A549 (cell line): ENCODE measurements around the gene IFIT2. TPM values are rescaled to one million over a fixed set of nuclear protein-coding genes. Genes with fewer than 3 reads are reported as not detected.

Source experiments
- ATAC-seq, 2 experiments: fragments of 200-7000 bp in 1 of 2; fragments of >200 bp in 1 of 2; cut with Nextera tagmentation in 1 of 2; cut with Tn5 transposase in 1 of 2; 3 replicates each; pipeline versions ENCODE4 v1.8.0 to v1.9.1; 2018 to 2020; ENCODE audit warnings: mild to moderate bottlenecking in 1 of 2, moderate library complexity in 1 of 2
- CTCF ChIA-PET: fragments of 300-600 bp; sonication (Branson Sonifier 250); formaldehyde crosslinking; extraction: SDS; loops from one replicate; lab custom pipeline; 2021; ENCODE audit warnings: antibody characterized with exemption, inconsistent platforms; lab: Yijun Ruan, JAX
- POLR2A ChIA-PET: fragments of 350-600 bp; formaldehyde crosslinking; extraction: SDS; loops from one replicate; lab custom pipeline; 2021; ENCODE audit warnings: antibody characterized with exemption, inconsistent platforms; lab: Yijun Ruan, JAX
- DNase-seq, 2 experiments: peaks; one replicate each; pipeline versions ENCODE4 v3.0.0 to v3.0.0-alpha.2; 2011 to 2016; ENCODE audit warnings: low read depth in 1 of 2, low spot score in 1 of 2
- FAIRE-seq: peaks from 2 replicates; lab custom pipeline; 2011; peaks lifted over from hg19 to GRCh38; lab: Jason Lieb, UNC
- H3K27ac ChIP-seq, 2 experiments: fragments of >200 bp; sonication (Bioruptor Twin); formaldehyde crosslinking; 3 replicates each; pipeline ENCODE4 v1.5.1; 2016 to 2017
- H3K4me1 ChIP-seq: fragments of >200 bp; sonication (Bioruptor Twin); formaldehyde crosslinking; 3 replicates; pipeline ENCODE4 v1.6.1; 2016
- H3K4me2 ChIP-seq: fragments of >200 bp; sonication (Bioruptor Twin); formaldehyde crosslinking; 3 replicates; pipeline ENCODE4 v1.6.1; 2016
- H3K4me3 ChIP-seq: fragments of >200 bp; sonication (Bioruptor Twin); formaldehyde crosslinking; 3 replicates; pipeline ENCODE4 v1.5.1; 2016
- H3K9me3 ChIP-seq: fragments of >200 bp; sonication (Bioruptor Twin); formaldehyde crosslinking; 3 replicates; pipeline ENCODE4 v1.6.1; 2016
- BHLHE40 ChIP-seq: IDR thresholded peaks from 2 replicates; pipeline ENCODE4 v1.6.1; 2012; ENCODE audit warnings: low read depth, low read length, inconsistent platforms
- CBX8 ChIP-seq: fragments of 200-600 bp; sonication (generic); IDR thresholded peaks from 2 replicates; pipeline ENCODE4 v1.6.1; 2016
- CTCF ChIP-seq: fragments of >200 bp; sonication (Bioruptor Twin); formaldehyde crosslinking; IDR thresholded peaks from 3 replicates; pipeline ENCODE4 v1.5.1; 2016
- E2F6 ChIP-seq: IDR thresholded peaks from 2 replicates; pipeline ENCODE4 v1.6.1; 2012; ENCODE audit warnings: low read depth, borderline replicate concordance
- EHMT2 ChIP-seq: fragments of 200-600 bp; sonication (generic); IDR thresholded peaks from 2 replicates; pipeline ENCODE4 v1.6.1; 2016; ENCODE audit warnings: antibody characterized with exemption, low read depth, mild to moderate bottlenecking, moderate library complexity
- ELK1 ChIP-seq: fragments of 150-350 bp; IDR thresholded peaks from 2 replicates; pipeline ENCODE4 v1.6.1; 2014; ENCODE audit warnings: low read depth, mild to moderate bottlenecking, low read length
- ESRRA ChIP-seq: fragments of 150-350 bp; IDR thresholded peaks from 2 replicates; pipeline ENCODE4 v1.6.1; 2014; ENCODE audit warnings: mild to moderate bottlenecking, low read length, borderline replicate concordance
- GATA3 ChIP-seq: IDR thresholded peaks from 2 replicates; pipeline ENCODE4 v1.6.1; 2012; ENCODE audit warnings: borderline replicate concordance
- HDAC2 ChIP-seq: fragments of 200-600 bp; sonication (generic); IDR thresholded peaks from 2 replicates; pipeline ENCODE4 v1.6.1; 2016
- HEYL ChIP-seq: fragments of 250-450 bp; sonication (Bioruptor Pico); IDR thresholded peaks from 2 replicates; pipeline ENCODE4 v1.8.0; 2021; ENCODE audit warnings: mild to moderate bottlenecking, moderate library complexity
- JUN ChIP-seq, 2 experiments: fragments of >200 bp; sonication (Bioruptor Twin); formaldehyde crosslinking; IDR thresholded peaks; 2 replicates in 1 of 2; 3 replicates in 1 of 2; pipeline ENCODE4 v1.6.1; 2016 to 2017
- MAFK ChIP-seq: fragments of 450-650 bp; IDR thresholded peaks from 2 replicates; pipeline ENCODE4 v1.6.1; 2014; ENCODE audit not compliant: partially characterized antibody
- MAZ ChIP-seq: fragments of 150-350 bp; IDR thresholded peaks from 2 replicates; pipeline ENCODE4 v1.6.1; 2014; ENCODE audit warnings: antibody characterized with exemption, low read depth, low read length, borderline replicate concordance
- MYC ChIP-seq: IDR thresholded peaks from 2 replicates; pipeline ENCODE4 v1.6.1; 2012; ENCODE audit warnings: mild to moderate bottlenecking, inconsistent platforms, low read length, improper control_type of control experiment, borderline replicate concordance
- NPAS2 ChIP-seq: fragments of 250-450 bp; sonication (Bioruptor Pico); IDR thresholded peaks from 2 replicates; pipeline ENCODE4 v1.8.0; 2022; ENCODE audit warnings: mild to moderate bottlenecking, moderate library complexity, borderline replicate concordance
- POLR2A ChIP-seq: IDR thresholded peaks from 2 replicates; pipeline ENCODE4 v1.6.1; 2012; ENCODE audit warnings: mild to moderate bottlenecking, low read length
- POLR2AphosphoS2 ChIP-seq: conservative IDR thresholded peaks from 2 replicates; pipeline ENCODE4 v1.6.1; 2012; ENCODE audit warnings: low read length, improper control_type of control experiment, inconsistent platforms
- RAD21 ChIP-seq, 2 experiments: fragments of >200 bp in 1 of 2; sonication (Bioruptor Twin) in 1 of 2; formaldehyde crosslinking in 1 of 2; IDR thresholded peaks in 1 of 2; conservative IDR thresholded peaks in 1 of 2; 2 replicates in 1 of 2; 3 replicates in 1 of 2; pipeline ENCODE4 v1.6.1; 2012 to 2018; ENCODE audit warnings: inconsistent platforms in 1 of 2
- RARB ChIP-seq: fragments of 250-450 bp; sonication (Bioruptor Pico); IDR thresholded peaks from 2 replicates; pipeline ENCODE4 v1.8.0; 2021; ENCODE audit warnings: mild to moderate bottlenecking, moderate library complexity
- SMC3 ChIP-seq: fragments of >200 bp; sonication (Bioruptor Twin); formaldehyde crosslinking; IDR thresholded peaks from 3 replicates; pipeline ENCODE4 v1.6.1; 2018; ENCODE audit warnings: inconsistent platforms
- USF2 ChIP-seq: fragments of 450-650 bp; IDR thresholded peaks from 2 replicates; pipeline ENCODE4 v1.6.1; 2014; ENCODE audit warnings: antibody characterized with exemption
- ZC3H11A ChIP-seq: fragments of 450-650 bp; IDR thresholded peaks from 2 replicates; pipeline ENCODE4 v1.6.1; 2014; ENCODE audit warnings: antibody characterized with exemption, mild to moderate bottlenecking
- WGBS: methylation state at CpG from one replicate; pipeline ENCODE4 v1.1.6; 2017; ENCODE audit errors: missing lambda C conversion rate; 5-methylcytosine and 5-hydroxymethylcytosine counted together
- polyA plus RNA-seq, 4 experiments: library from polyadenylated mRNA; depleted of rRNA in 3 of 4; stranded (reverse); fragments of >200 nt; fragmentation: RNase III in 1 of 4; extraction: RNeasy Plus Mini Kit Qiagen cat#74134 plus additional on column Dnase treatment in 1 of 4; gene quantifications; 2 replicates in 3 of 4; 3 replicates in 1 of 4; pipeline ENCODE4 v1.2.3, GENCODE V29; 2011 to 2017

The IFIT2 gene
- polyA plus RNA-seq, 2 of the 4 experiments (the other 2 are of a cell fraction) = 0.75 to 1.1 TPM

GRCh38 chr10:89302625-89303024 is 779 bp downstream of the IFIT2 start:
- 33% methylated on average over 3 of the region's 3 CpGs for WGBS
- TF ChIP-seq RARB (no peak), MYC (no peak), JUN (IDR thresholded peaks at IDR 0.05) (no peak), E2F6 (no peak), ESRRA (no peak), CBX8 (no peak), NPAS2 (no peak), MAFK (no peak), ELK1 (no peak), CTCF (no peak), USF2 (no peak), SMC3 (no peak)
- peak in 1 of 2 experiments; percentile 39; a peak in 3 of 6 replicates for ATAC-seq
- ChIA-PET CTCF (interaction anchor here (0.6 to 1.5 kb wide), 3 partner anchors 26 to 1587 kb away, joined by 3 read pairs; no protein-coding TSS in a partner anchor), POLR2A (interaction anchor here (0.9 to 1.9 kb wide), 3 partner anchors 24 to 27 kb away, joined by 3 to 12 read pairs (median 9); partner anchors contain the start of gene IFIT3)
- peaks cover 3% of the 10 kb centered on the region; the same call in 1 of the 3 replicates for H3K9me3 ChIP-seq
- no peak for DNase-seq
- no peak for FAIRE-seq
- peaks cover 16% of the 10 kb centered on the region; the same call in 2 of the 3 replicates for H3K4me1 ChIP-seq
- peak overlapping the region; percentile 88 for H3K4me2 ChIP-seq
- no peak overlapping the region for H3K4me3 ChIP-seq
- H3K27ac ChIP-seq = peak overlapping the region; percentile 70 to 83; a peak in 5 of 6 replicates

GRCh38 chr10:89303161-89303560 is 1.3 kb downstream of the IFIT2 start:
- no peak overlapping the region for H3K4me3 ChIP-seq
- no peak for DNase-seq
- H3K27ac ChIP-seq = no peak overlapping the region
- FAIRE-seq = no peak
- WGBS = 88% methylated on average over 2 of the region's 2 CpGs
- TF ChIP-seq CTCF = no peak
- TF ChIP-seq ZC3H11A = no peak
- no peak for TF ChIP-seq USF2
- TF ChIP-seq RARB = no peak
- no peak for TF ChIP-seq MAFK
- no peak for TF ChIP-seq GATA3
- no peak for TF ChIP-seq EHMT2
- no peak for TF ChIP-seq MAZ
- no peak for TF ChIP-seq BHLHE40
- no peak for TF ChIP-seq HDAC2
- TF ChIP-seq RAD21 (conservative IDR thresholded peaks at IDR 0.05 in 1 of 2, IDR thresholded peaks at IDR 0.05 in 1 of 2) = no peak
- no peak for TF ChIP-seq POLR2AphosphoS2
- no peak for TF ChIP-seq HEYL (CRISPR knock-in tag)
- no peak for TF ChIP-seq POLR2A
- ChIA-PET CTCF (interaction anchor here (0.6 to 1.7 kb wide), 2 partner anchors 25 to 1586 kb away, joined by 3 to 6 read pairs; partner anchors contain the start of gene IFIT3), POLR2A (no interaction called here)
- H3K9me3 ChIP-seq = peaks cover 3% of the 10 kb centered on the region; the same call in 1 of the 3 replicates
- H3K4me2 ChIP-seq = no peak overlapping the region
- ATAC-seq = no peak
- peaks cover 16% of the 10 kb centered on the region; the same call in 2 of the 3 replicates for H3K4me1 ChIP-seq
